ENCODE results near the gene SERPING1.

SERPING1 gene

GRCh38 chr11:57597461-57597915, at the start of gene SERPING1:
SERPING1 (plus strand) TSS chr11:57597685; CDS start chr11:57598271, 586 bp downstream.
- DNase-seq (ENCODE audit: low read depth in 1 of 2, low spot score in 1 of 2), result no peak

- DNase-seq (ENCODE audit: low read depth in 1 of 2, low spot score in 1 of 2), result no peak
Observed at GRCh38 chr11:57547854-57548377, 49.6 kb upstream of the SERPING1 start.

GRCh38 chr11:57549983-57550382, 47.5 kb upstream of the SERPING1 start:
- DNase-seq (ENCODE audit: low read depth in 1 of 2, low spot score in 1 of 2), result no peak

- DNase-seq (ENCODE audit: low read depth in 1 of 2, low spot score in 1 of 2), result no peak
Observed at GRCh38 chr11:57551941-57552340, 45.5 kb upstream of the SERPING1 start.

GRCh38 chr11:57552479-57552878, 45.0 kb upstream of the SERPING1 start:
- no peak for DNase-seq (ENCODE audit: low read depth in 1 of 2, low spot score in 1 of 2)

- DNase-seq (ENCODE audit: low read depth in 1 of 2, low spot score in 1 of 2), result no peak
Observed at GRCh38 chr11:57555393-57555792, 42.1 kb upstream of the SERPING1 start.

GRCh38 chr11:57556041-57556440, 41.4 kb upstream of the SERPING1 start:
- DNase-seq (ENCODE audit: low read depth in 1 of 2, low spot score in 1 of 2), result no peak

- no peak for DNase-seq (ENCODE audit: low read depth in 1 of 2, low spot score in 1 of 2)
Observed at GRCh38 chr11:57560146-57560545, 37.3 kb upstream of the SERPING1 start.

GRCh38 chr11:57562596-57562995, 34.9 kb upstream of the SERPING1 start:
- no peak for DNase-seq (ENCODE audit: low read depth in 1 of 2, low spot score in 1 of 2)

GRCh38 chr11:57566005-57566904, 31.2 kb upstream of the SERPING1 start:
- no peak for DNase-seq (ENCODE audit: low read depth in 1 of 2, low spot score in 1 of 2)

- DNase-seq (ENCODE audit: low read depth in 1 of 2, low spot score in 1 of 2), result no peak
Observed at GRCh38 chr11:57566905-57567514, 30.5 kb upstream of the SERPING1 start.

GRCh38 chr11:57567515-57568329, 29.8 kb upstream of the SERPING1 start, which contains the start of gene UBE2L6:
UBE2L6 (minus strand) TSS chr11:57567672; CDS start chr11:57567611, 61 bp downstream.
- DNase-seq (ENCODE audit: low read depth in 1 of 2, low spot score in 1 of 2), result peak; percentile 40 to 57

- DNase-seq (ENCODE audit: low read depth in 1 of 2, low spot score in 1 of 2), result peak; percentile 71 to 86
Observed at GRCh38 chr11:57568330-57568766, 29.1 kb upstream of the SERPING1 start.

- DNase-seq (ENCODE audit: low read depth in 1 of 2, low spot score in 1 of 2), result no peak
Observed at GRCh38 chr11:57571606-57572005, 25.9 kb upstream of the SERPING1 start.

- DNase-seq (ENCODE audit: low read depth in 1 of 2, low spot score in 1 of 2), result no peak
Observed at GRCh38 chr11:57574061-57574460, 23.4 kb upstream of the SERPING1 start.

GRCh38 chr11:57584341-57584740, 13.1 kb upstream of the SERPING1 start:
- no peak for DNase-seq (ENCODE audit: low read depth in 1 of 2, low spot score in 1 of 2)

- DNase-seq (ENCODE audit: low read depth in 1 of 2, low spot score in 1 of 2), result no peak
Observed at GRCh38 chr11:57585301-57585700, 12.2 kb upstream of the SERPING1 start.

GRCh38 chr11:57586711-57587245, 10.7 kb upstream of the SERPING1 start:
- no peak for DNase-seq (ENCODE audit: low read depth in 1 of 2, low spot score in 1 of 2)

GRCh38 chr11:57588046-57588710, 9.3 kb upstream of the SERPING1 start:
- no peak for DNase-seq (ENCODE audit: low read depth in 1 of 2, low spot score in 1 of 2)

GRCh38 chr11:57596266-57596885, 1.1 kb upstream of the SERPING1 start:
- DNase-seq (ENCODE audit: low read depth in 1 of 2, low spot score in 1 of 2), result no peak
